ENCODE data around the gene FILIP1.

The FILIP1 gene

DNA sequence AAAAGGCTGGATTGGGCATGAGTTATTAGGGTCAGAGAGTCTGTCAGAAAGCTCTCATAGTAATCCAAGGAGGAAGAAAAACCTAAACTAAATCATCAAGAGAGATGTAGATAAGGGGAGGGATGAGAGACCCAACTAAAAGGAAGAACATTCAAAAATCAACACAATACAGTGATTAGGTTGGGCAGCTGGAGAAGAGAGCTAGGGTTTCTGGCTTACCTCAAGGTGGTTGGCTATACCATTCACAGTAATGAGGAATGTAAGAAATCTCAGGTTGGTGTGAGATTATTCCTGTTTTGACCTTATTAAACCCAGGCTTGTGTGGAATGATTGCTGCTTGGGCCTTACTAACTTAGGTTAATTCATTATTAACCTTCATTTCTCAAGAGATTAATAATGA lies 243.8 kb downstream of the FILIP1 start:
- DNase-seq = no peak

DNA sequence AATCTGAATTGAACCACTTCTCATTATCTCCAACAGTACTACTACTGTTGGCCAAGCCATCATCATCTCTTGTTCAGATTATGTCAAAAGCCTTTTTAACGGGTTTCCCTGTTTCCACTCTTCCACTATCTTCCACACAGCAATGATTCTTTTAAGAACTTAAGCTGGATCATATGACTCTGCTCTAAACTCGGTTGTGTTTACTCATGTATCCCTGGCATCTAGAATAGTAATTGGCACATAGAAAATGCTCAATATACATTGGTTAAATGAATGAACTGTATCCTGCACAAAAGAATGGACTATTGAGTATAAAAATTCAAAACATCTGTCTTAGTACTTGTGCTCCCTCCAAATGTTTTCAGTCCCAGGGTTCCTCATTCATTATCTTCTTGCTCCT lies 247.2 kb downstream of the FILIP1 start:
- DNase-seq = no peak

DNA sequence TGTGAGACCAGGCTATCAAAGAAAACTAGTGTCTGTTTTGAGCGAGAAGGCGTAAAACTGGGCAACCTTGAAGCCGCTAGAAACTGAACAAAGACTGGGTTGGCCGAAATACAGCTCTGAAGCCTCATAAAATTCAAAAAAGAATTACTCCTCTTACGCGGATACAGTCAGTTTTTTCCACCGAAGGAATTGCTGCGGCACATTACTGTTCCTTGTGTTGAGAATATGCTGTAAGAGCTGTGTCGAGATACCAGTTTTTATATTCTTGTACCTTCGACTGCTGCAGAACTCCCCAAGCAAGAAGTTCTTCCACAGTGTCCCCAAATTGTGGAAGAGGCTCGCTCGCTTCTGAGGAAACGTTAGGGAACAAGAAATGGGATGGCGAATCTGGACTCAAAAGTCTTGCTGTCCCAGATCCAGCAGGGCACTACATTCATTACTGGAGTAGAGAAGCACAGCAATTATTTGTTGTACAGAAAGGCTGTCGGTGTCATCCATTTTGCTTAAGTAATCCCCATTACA lies 249.5 kb downstream of the FILIP1 start:
- no peak for DNase-seq

DNA sequence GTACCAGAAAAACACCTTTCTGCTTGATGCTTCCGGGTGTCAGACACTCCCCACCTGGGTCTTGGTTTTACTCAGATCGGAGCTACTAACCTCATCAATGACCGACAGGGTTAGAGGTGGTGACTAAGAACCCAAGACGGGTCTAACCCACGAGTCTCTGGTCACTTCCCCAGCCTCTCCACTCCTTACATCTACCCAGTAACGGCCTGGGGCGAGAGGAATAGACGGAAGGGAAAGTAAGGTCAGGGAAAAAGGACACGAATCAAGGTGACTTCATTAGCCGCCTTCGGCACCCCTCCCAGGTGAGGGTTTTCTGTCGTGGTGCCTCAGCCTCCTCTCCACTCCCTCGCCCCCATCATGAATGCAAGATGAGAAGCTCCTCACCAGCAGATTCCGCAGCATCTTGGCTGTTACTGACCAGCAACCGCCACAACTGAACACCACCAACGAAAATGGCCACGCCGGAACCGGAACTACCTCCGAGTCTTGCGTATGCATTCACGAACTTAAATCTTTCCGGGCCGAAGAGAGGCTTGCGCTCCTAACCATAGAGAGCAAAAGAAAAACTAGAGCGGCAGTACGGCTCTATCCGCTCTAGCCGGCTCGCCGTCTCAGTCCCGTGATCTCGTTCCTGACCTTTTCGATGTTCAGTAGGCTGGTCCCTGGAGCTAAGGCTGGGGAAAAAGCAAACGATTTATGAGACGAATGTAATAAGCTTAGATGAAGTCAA lies 250.1 kb downstream of the FILIP1 start, which contains the start of gene COX7A2:
Gene COX7A2, minus strand, starts transcription at position 469 of the 730 bp plus-strand sequence. Its CDS starts 67 bp downstream, at position 402.
- peak; percentile 94 for DNase-seq

All from CD4-positive, alpha-beta T cell treated with Interleukin-17A for 1 hour (primary cell).